B cell (primary cell): ENCODE measurements around the gene SHPK. TPM values are rescaled to one million over a fixed set of nuclear protein-coding genes. Genes with fewer than 3 reads are reported as not detected.

Source experiments
- ATAC-seq: fragments of 200-7000 bp; cut with Tn5 transposase; one replicate; pipeline ENCODE4 v1.10.0; 2021; ENCODE audit warnings: low read depth, mild to moderate bottlenecking, moderate number of reproducible peaks, moderate library complexity
- CTCF ChIA-PET: fragments of 350-600 bp; sonication (Branson Sonifier 250); formaldehyde crosslinking; loops from one replicate; lab custom pipeline; 2021; ENCODE audit warnings: antibody characterized with exemption, inconsistent platforms; lab: Charles Lee
- POLR2A ChIA-PET: fragments of 350-600 bp; sonication (Branson Sonifier 250); formaldehyde crosslinking; loops from one replicate; lab custom pipeline; 2021; ENCODE audit warnings: antibody characterized with exemption; lab: Charles Lee
- DNase-seq: peaks from one replicate; pipeline ENCODE4 v3.0.0; 2013
- H2AFZ ChIP-seq: 2 replicates; pipeline ENCODE4 v1.6.1; 2012; ENCODE audit warnings: mild to moderate bottlenecking, low read depth, low read length; ENCODE audit not compliant: insufficient read depth, poor library complexity, severe bottlenecking
- H3K27ac ChIP-seq, 2 donors: 1 replicate in 1 of 2; 2 replicates in 1 of 2; pipeline ENCODE4 v1.5.1; 2012 to 2013; ENCODE audit warnings: low read length in 2 of 2, mild to moderate bottlenecking in 2 of 2, moderate library complexity in 1 of 2
- H3K27me3 ChIP-seq, 4 experiments: fragments of 200-600 bp in 1 of 4; sonication (generic) in 1 of 4; replicated peaks in 1 of 4; 1 replicate in 2 of 4; 2 replicates in 2 of 4; pipeline versions ENCODE4 v1.6.1 to v1.7.0; 2013 to 2016; ENCODE audit warnings: low read length in 3 of 4, mild to moderate bottlenecking in 2 of 4, mixed read lengths in 1 of 4, moderate library complexity in 1 of 4; ENCODE audit not compliant: insufficient read depth in 4 of 4, control insufficient read depth in 3 of 4; ENCODE audit errors: control extremely low read depth in 1 of 4
- H3K36me3 ChIP-seq, 2 experiments: replicated peaks in 1 of 2; 1 replicate in 1 of 2; 2 replicates in 1 of 2; pipeline versions ENCODE4 v1.6.1 to v1.7.1; 2013; ENCODE audit warnings: low read length in 1 of 2; ENCODE audit not compliant: insufficient read depth in 2 of 2, control insufficient read depth in 1 of 2; ENCODE audit errors: control extremely low read depth in 1 of 2, extremely low read depth in 1 of 2
- H3K4me1 ChIP-seq, 2 donors: fragments of 200-600 bp in 1 of 2; sonication (generic) in 1 of 2; 1 replicate in 1 of 2; 2 replicates in 1 of 2; pipeline versions ENCODE4 v1.5.1 to v1.6.1; 2013 to 2017; ENCODE audit warnings: low read length in 2 of 2; ENCODE audit not compliant: control insufficient read depth in 2 of 2, insufficient read depth in 2 of 2
- H3K4me2 ChIP-seq: replicated peaks from 2 replicates; pipeline ENCODE3; 2012; ENCODE audit warnings: mild to moderate bottlenecking, low read depth, low read length; ENCODE audit not compliant: poor library complexity, severe bottlenecking
- H3K4me3 ChIP-seq, 5 experiments: fragments of 200-600 bp in 1 of 5; sonication (generic) in 1 of 5; 1 replicate in 3 of 5; 2 replicates in 2 of 5; pipeline versions ENCODE4 v1.5.1 to v1.7.0; 2011 to 2016; ENCODE audit warnings: low read length in 4 of 5, mild to moderate bottlenecking in 4 of 5, low read depth in 2 of 5, control low read depth in 1 of 5, moderate library complexity in 1 of 5; ENCODE audit not compliant: insufficient read depth in 1 of 5; ENCODE audit errors: control extremely low read depth in 1 of 5, extremely low read depth in 1 of 5
- H3K79me2 ChIP-seq: fragments of 200-600 bp; sonication (generic); one replicate; pipeline ENCODE4 v1.6.0; 2016; ENCODE audit warnings: low read length; ENCODE audit not compliant: control insufficient read depth, insufficient read depth
- H3K9ac ChIP-seq: fragments of 200-600 bp; sonication (generic); 2 replicates; pipeline ENCODE4 v1.6.1; 2017; ENCODE audit warnings: mild to moderate bottlenecking, low read length, moderate library complexity
- H3K9me3 ChIP-seq, 3 donors: one replicate each; pipeline versions ENCODE4 v1.6.1 to v1.7.1; 2013; ENCODE audit warnings: low read length in 2 of 3; ENCODE audit not compliant: control insufficient read depth in 2 of 3, insufficient read depth in 1 of 3; ENCODE audit errors: control extremely low read depth in 1 of 3
- H4K20me1 ChIP-seq: 2 replicates; pipeline ENCODE4 v1.6.0; 2012; ENCODE audit warnings: mild to moderate bottlenecking, low read length; ENCODE audit not compliant: insufficient read depth, control insufficient read depth, poor library complexity, severe bottlenecking
- H3K27ac Mint-ChIP-seq: one replicate; pipeline ENCODE4 v1.8.0; 2021; ENCODE audit warnings: mixed read lengths
- H3K27me3 Mint-ChIP-seq: one replicate; pipeline ENCODE4 v1.8.0; 2021; ENCODE audit warnings: mixed read lengths
- H3K4me1 Mint-ChIP-seq: one replicate; pipeline ENCODE4 v1.8.0; 2021; ENCODE audit warnings: mixed read lengths
- H3K4me3 Mint-ChIP-seq: one replicate; pipeline ENCODE4 v1.8.0; 2021; ENCODE audit warnings: mixed read lengths
- H3K9me3 Mint-ChIP-seq: one replicate; pipeline ENCODE4 v1.8.0; 2022; ENCODE audit warnings: mixed read lengths; ENCODE audit not compliant: insufficient read depth
- EZH2 ChIP-seq: IDR thresholded peaks from 2 replicates; pipeline ENCODE4 v1.6.1; 2012; ENCODE audit warnings: borderline replicate concordance, low read depth, mild to moderate bottlenecking, moderate library complexity, low read length; ENCODE audit not compliant: insufficient read depth, poor library complexity, severe bottlenecking
- WGBS: methylation state at CpG from one replicate; pipeline ENCODE4 v1.1.5; 2013; ENCODE audit warnings: missing lambda C conversion rate; ENCODE audit not compliant: insufficient coverage; 5-methylcytosine and 5-hydroxymethylcytosine counted together
- intact Hi-C: fragments of 100-400 bp; cut with micrococcal nuclease; formaldehyde crosslinking; loops from one replicate; pipeline ENCODE4 v1.10.0; 2022
- polyA plus RNA-seq: library from polyadenylated mRNA; depleted of rRNA; stranded (reverse); fragments of >200 nt; gene quantifications from 2 replicates; pipeline ENCODE4 v1.2.3, GENCODE V29; 2012
- total RNA-seq, 2 donors: library from RNA; stranded (reverse); fragments of 120-200 nt in 1 of 2; gene quantifications; 1 replicate in 1 of 2; 2 replicates in 1 of 2; pipeline versions ENCODE4 v1.2.3 to v1.2.4, GENCODE V29; 2013 to 2022
- TF ChIP-seq, protein P1 (sequence below): fragments of 200-600 bp; IDR thresholded peaks from one replicate; pipeline ENCODE4 v1.8.0; 2022; ENCODE audit warnings: antibody characterized with exemption, mild to moderate bottlenecking

Gene SHPK
- total and polyA plus RNA-seq, 2 donors (not counting 1 experiment from before 2014, with no cell fraction given) = 5.9 to 16.1 TPM

DNA sequence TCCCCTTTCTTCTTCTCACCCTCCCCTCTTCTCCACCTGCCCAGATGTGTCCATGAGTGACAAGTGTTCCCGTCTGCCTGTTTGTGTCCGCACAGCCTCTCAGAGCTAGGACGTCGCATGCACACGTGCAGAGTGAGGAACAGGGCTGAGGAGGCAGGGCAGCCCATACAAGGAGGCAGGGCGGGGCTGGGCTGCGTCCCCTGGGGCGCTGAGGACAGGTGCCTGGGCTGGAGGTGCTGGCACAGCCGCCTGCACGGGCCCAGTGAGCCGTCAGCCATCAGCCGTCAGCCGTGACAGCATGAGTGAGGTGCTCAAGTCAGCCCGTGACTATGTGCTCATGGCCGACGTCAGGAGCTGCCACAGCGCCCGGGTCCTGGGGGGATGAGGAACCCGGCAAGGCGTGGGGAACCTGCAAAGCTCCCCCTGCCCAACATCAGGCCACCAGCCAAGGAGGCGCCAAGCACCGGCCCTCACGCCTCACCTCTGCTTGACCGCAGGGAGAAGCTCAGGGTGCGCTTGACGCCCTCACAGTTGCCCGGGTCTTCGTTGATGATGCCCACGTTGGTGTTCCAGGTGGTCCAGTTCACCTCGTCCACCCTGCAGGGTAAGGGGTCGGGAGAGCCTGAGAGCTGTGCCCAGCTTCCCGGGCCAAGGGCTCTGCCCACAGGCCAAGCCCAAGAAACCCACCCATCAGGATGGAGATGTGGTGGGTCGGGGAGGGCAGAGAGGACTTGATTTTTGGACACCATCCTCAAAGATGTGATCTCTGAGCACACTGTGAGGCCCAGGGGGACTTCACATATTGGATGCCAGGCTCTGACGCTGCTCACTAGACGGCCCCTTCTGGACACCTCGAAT is 64.8 kb downstream of the SHPK start:
- H3K4me3 ChIP-seq = no peak overlapping the region
- CTCF ChIA-PET = interaction anchor here (1.5 kb wide), 1 partner anchor 31 kb away, joined by 5 read pairs; no protein-coding TSS in a partner anchor

More for the DNA sequence above, 64.8 kb downstream of the SHPK start:
- H3K27ac Mint-ChIP-seq = no peak overlapping the region
- POLR2A ChIA-PET = interaction anchor here (0.5 kb wide), 1 partner anchor 10 kb away, joined by 6 read pairs; no protein-coding TSS in a partner anchor
- TF ChIP-seq, protein P1, sequence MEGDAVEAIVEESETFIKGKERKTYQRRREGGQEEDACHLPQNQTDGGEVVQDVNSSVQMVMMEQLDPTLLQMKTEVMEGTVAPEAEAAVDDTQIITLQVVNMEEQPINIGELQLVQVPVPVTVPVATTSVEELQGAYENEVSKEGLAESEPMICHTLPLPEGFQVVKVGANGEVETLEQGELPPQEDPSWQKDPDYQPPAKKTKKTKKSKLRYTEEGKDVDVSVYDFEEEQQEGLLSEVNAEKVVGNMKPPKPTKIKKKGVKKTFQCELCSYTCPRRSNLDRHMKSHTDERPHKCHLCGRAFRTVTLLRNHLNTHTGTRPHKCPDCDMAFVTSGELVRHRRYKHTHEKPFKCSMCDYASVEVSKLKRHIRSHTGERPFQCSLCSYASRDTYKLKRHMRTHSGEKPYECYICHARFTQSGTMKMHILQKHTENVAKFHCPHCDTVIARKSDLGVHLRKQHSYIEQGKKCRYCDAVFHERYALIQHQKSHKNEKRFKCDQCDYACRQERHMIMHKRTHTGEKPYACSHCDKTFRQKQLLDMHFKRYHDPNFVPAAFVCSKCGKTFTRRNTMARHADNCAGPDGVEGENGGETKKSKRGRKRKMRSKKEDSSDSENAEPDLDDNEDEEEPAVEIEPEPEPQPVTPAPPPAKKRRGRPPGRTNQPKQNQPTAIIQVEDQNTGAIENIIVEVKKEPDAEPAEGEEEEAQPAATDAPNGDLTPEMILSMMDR = no peak
- TF ChIP-seq EZH2 = no peak
- H3K9ac ChIP-seq = no peak overlapping the region
- H2AFZ ChIP-seq = no peak overlapping the region
- no peaks in the 10 kb centered on the region for H3K9me3 ChIP-seq
- ATAC-seq = peak; percentile 79
- no peaks in the 10 kb centered on the region for H4K20me1 ChIP-seq
- H3K4me1 Mint-ChIP-seq = no peaks in the 10 kb centered on the region
- H3K27ac ChIP-seq = no peak overlapping the region
- no peaks in the 10 kb centered on the region for H3K9me3 Mint-ChIP-seq
- no peak overlapping the region for H3K4me3 Mint-ChIP-seq
- no peaks in the 10 kb centered on the region for H3K27me3 ChIP-seq
- intact Hi-C loops = no loop called here
- peaks cover 1 to 3% of the 10 kb centered on the region in 2 experiments for H3K36me3 ChIP-seq
- whole genome bisulfite sequencing = 88% methylated on average over 36 of the region's 36 CpGs
- H3K4me1 ChIP-seq = no peaks in the 10 kb centered on the region
- peak; percentile 48 for DNase-seq
- H3K4me2 ChIP-seq = no peak overlapping the region
- H3K79me2 ChIP-seq = no peaks in the 10 kb centered on the region
- no peaks in the 10 kb centered on the region for H3K27me3 Mint-ChIP-seq
